HG03060 (cell line): ENCODE data around the gene HOXD8.
A peak's percentile ranks its signal among the peaks of the same experiment; 100 is the strongest.

ENCODE experiments used
- ATAC-seq: cut with Tn5 transposase; IDR thresholded peaks from one replicate; pipeline ENCODE4 v1.9.1; 2021; ENCODE audit warnings: low read depth, moderate number of reproducible peaks; ENCODE audit not compliant: unreplicated experiment

The HOXD8 gene

DNA sequence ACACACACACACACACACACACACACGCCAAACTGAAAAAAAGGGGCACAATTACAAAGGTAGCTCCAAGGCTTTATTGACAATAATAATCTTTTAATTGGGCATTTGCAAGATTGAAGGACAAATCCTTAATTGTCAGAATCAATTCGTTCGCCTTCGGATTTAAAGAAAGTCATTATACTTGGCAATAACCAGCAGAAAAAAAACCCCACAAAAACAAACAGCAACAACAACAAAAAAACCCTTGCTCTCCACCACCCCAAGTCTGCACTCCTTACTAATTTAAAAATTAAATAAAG lies 1.8 kb upstream of the HOXD8 start:
- no peak for ATAC-seq

DNA sequence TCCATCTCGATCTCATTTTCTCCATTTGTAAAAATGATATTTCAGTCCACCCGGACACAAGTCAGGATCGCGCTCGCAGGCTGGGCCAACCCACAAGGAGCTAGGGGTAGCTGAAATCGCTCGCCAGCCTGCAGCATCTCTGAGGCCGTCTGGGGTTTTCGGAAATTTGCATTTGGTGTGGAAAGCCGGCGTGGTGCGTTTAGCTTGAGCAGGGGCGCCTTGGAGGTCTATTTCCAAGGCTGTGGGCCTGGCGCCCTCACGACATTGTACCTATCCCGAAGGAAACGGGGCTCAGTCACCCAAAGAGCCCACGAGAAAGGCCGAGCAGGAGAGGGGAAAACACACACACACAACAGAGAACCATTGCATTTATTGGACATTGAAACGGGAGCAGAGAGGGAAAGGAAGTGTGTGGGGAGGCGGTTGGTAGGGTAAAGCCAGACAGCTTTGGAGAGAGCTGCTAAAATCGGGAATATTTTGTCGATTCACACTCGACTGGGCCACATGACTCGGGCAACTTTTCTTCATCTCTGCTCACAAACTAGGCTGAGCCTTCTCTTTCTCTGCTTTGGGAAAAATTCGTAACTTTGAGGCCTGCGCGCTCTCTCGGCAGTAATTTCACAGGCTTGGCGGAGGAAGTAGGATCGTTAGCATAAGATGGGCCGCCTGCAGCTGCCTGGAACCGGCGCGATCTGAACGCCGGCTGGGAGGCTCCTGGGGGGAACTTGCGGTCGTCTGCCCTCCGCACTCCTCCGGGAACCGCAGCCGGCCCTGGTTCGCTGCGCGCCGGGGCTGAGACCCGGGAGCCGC lies 1.1 kb upstream of the HOXD8 start:
- ATAC-seq, result no peak

DNA sequence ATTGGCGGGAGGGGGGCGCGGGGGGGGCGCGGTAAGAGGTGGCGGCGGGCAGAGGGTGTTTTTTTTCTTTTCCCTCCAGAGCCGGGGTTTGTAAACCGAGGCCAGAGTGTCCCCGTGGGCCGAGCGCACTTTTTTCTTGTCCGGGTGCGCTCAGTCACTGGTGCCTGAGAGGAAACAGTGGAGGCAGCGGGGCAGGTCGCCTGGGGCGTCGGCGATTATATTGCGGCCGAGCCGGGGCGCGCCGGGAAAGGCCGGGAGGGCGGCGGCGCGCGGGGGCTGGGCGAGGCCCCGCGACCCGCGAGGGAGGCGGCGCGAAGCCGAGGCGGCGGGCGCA lies 275 bp downstream of the HOXD8 start:
- no peak for ATAC-seq

DNA sequence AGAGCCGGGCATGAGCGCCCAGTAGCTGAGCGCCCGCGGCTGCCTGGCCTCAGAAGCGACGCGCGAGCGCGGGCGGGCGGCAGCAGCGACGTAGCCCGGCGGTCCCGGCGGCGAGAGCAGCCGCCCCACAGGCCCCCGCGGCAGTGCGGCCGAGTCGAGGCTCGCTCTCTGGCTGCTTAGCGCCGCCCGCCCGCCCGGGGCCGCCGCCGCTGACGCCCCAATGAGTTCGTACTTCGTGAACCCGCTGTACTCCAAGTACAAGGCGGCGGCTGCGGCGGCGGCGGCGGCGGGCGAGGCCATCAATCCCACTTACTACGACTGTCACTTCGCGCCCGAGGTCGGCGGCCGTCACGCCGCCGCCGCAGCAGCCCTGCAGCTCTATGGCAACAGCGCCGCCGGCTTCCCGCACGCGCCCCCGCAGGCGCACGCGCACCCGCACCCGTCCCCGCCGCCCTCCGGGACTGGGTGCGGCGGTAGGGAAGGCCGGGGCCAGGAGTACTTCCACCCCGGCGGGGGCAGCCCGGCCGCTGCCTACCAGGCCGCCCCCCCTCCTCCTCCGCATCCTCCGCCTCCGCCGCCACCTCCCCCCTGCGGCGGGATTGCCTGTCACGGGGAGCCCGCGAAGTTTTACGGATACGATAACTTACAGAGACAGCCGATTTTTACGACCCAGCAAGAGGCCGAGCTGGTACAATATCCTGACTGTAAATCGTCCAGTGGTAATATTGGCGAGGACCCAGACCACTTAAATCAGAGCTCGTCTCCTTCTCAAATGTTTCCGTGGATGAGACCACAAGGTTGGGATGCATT lies 847 bp downstream of the HOXD8 start:
- no peak for ATAC-seq

DNA sequence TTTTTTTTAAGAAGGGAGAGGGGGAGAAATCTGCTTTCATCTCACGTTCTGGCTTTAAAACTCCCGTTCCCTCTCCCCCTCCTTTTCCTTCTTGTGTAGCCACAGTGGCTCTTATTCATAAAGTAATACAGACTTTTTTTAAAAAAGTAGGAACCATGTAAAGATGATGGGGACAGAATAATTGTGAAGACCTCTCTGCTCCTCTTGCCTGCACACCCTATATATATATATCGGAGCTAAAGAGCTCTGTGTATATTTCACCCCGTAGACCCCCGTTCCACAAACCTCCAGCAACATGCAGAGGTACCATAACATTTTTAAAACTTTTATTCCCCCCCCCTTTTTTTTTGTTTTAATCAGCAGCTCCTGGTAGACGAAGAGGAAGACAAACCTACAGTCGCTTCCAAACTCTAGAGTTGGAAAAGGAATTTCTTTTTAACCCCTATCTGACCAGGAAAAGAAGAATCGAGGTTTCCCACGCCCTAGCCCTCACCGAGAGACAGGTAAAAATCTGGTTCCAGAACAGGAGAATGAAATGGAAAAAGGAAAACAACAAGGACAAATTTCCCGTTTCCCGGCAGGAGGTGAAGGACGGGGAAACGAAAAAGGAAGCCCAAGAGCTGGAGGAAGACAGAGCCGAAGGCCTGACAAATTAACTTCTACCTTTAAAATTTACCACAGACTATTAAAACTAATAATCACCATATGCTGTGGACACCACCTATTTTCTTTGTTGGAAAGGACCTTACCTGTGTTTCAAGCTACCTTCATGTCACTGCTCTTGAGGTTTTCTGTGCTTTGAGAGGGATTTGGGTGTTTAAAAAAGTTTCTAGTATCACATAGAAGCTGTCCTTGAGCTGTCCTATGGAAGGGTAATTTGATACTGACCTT lies 1.7 kb downstream of the HOXD8 start:
- no peak for ATAC-seq

DNA sequence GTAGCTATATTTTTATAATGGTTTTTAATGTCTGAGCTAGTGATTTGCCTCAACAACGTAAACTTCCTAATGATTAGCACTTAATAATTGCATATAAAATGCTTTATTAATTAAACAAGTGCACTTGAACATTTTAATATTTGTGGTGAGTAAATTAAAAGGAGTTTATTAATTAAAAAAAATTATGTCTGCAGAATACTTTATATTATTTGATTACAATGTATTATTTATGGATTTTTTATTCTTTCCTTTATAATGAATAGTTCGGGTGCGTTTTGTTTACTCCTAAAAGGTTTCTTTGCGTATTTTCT lies 2.3 kb downstream of the HOXD8 start:
- no peak for ATAC-seq

DNA sequence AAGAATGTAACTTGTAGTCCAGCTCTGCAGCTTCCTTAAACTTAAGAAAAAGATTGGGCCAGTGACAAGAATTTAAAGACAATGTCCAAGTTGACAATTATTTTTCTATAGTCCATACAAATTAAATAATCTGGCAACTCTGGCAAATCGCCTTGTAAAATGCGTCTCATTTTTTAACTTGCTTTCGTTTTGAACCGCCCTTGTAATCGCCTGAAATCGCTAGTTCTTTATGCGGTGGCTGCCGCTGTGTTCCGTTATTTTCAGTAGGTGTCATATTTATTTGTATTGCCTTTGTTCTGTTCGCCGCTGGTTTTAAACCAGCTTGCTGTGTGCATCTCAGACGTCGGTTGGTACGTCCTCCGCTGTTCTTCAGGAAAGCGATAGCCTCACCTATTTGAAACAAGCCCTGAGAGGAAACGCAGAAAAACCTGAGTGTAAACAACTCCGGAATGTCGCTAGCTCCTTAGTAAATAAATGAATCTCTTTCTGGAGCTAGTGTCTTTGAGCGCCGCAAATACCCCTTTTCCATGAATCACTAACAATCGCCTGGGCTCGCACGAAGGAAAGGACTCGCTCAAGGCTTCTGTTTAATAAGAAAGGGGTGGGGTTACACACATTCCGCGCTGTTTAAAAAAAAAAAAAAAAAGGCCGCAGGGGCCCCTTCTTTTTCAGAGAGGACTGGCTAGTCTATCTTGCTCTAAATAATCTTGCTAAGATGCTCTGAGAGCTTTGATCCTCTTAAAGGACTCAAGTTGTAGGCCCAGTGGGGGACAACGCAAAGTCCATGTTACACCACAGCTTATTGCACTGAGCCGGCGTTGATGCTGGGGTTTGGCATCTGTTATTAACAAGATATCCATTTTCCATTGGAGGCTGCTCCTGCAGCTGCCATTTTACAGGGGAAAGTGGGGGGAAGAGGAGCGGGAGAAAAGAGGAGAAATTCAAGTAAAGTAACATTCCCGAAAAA lies 3.0 kb downstream of the HOXD8 start:
- no peak for ATAC-seq

DNA sequence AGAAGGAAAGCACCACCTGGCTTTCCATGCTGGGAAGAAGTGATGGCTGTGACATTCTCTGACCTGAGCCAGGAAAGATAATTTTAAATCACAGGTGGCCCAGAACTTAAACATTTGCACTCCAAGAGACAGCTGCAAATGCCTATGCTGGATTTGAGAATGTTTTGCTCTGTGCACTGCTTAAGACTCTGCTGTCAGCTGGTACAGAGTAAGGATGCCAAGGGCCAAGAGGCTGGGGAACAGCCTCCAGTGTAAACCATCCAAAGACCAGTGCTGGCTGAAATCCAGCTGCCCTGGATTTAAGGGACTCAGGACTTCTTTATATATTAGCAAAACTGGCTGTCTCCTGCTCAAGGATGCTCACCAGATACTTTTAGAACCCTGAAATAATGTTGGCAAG lies 3.9 kb downstream of the HOXD8 start:
- ATAC-seq, result no peak

DNA sequence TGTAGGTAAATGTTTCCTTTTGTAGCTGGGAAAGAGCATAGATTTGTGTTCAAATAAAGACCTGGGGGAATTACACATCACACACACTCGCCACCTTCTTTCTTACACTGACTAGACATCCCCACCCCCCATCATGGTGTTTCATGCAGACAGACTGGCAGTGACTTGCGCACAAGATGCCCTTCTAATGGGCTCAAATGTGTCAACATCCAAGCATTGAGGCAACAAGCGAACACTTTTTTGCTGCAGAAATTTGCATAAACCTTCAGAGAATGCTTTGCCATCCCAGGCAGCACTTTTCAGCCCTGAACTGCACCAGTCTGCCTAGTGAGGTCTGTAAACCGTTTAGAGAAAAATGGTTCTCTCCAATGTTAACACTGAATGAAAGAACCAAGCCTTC lies 4.5 kb downstream of the HOXD8 start:
- no peak for ATAC-seq

DNA sequence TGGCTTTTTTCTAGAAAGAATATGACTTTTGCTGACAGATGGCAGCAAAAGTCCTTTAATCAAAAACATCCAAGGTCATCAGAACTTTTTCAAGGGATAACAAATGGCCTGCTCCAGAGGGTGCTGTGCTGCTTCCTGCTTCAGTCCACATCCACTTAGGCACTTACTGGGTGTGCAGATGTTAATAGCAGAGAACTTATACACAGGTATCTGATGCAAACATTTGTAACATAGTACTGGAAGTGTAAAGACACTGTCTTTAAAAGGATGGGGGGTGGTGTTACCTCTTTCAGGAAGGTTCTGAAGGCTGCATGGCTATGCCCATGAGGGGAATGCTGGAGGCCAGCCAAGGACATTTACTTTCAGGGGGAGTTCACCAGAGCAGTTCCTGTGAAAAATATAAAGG lies 5.5 kb downstream of the HOXD8 start:
- ATAC-seq, result no peak

DNA sequence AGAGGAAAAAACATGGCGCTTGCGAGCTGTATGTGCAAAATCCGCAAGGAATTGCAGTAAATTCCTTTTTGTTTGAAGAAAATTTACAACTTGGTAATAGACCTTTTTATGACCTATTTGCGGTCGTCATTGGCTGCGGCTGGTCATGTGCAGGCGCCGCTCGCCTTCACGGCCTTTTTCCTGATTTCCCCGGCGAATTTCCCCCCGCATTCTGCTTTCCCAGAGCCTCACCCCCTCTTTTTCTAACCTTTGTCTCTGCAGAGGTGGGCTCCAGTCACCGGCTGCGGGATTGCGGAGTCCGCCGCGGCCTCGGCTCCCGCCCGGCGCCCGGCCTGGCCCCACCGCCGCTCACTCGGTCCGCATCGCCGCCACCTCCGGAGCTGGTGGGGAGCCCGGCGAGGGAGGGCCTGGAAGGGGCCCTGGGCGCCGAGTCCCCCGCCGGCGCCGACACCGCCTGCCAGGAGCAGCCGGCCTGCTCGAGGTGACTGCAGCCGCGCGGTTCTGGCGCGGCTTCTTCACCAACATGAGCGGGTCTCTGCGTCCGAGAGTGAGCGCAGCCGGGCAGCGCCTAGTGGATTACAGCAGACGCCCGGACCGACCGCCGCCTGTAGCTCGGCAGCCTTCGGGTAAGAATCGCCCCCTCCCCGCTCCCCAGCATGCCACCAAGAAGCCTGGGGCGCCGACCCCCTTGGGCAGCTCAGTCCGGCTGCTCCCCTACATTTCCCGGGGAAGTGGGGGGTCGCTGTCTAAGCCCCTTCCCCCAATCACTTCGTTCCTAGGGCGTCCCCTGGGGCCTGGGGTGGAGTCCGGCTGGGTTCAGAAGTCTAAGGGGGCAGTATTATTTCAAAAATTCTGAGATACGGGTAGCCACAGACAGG lies 7.1 kb downstream of the HOXD8 start:
- no peak for ATAC-seq

DNA sequence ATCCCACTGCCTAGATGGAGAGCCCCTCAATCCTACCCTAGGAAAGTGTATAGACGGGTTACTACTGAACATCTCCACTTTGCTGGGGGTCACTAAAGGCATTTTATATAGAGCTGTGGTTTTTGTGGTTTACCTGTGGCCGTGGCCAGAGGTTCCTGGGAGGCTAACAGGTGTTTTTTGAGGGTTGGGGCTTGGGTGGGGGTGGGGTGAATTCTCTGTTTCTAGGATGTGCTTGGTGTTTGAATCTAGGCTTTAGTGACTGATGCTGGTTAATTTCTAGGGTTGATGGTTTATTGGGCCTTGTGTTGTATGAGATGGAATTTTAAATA lies 7.7 kb downstream of the HOXD8 start:
- no peak for ATAC-seq

DNA sequence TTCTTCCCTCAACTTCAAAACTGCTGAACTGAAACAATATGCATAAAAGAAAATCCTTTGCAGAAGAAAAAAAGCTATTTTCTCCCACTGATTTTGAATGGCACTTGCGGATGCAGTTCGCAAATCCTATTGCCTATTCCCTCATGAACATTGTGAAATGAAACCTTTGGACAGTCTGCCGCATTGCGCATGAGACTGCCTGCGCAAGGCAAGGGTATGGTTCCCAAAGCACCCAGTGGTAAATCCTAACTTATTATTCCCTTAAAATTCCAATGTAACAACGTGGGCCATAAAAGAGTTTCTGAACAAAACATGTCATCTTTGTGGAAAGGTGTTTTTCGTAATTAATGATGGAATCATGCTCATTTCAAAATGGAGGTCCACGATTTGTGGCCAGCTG lies 8.4 kb downstream of the HOXD8 start:
- no peak for ATAC-seq

DNA sequence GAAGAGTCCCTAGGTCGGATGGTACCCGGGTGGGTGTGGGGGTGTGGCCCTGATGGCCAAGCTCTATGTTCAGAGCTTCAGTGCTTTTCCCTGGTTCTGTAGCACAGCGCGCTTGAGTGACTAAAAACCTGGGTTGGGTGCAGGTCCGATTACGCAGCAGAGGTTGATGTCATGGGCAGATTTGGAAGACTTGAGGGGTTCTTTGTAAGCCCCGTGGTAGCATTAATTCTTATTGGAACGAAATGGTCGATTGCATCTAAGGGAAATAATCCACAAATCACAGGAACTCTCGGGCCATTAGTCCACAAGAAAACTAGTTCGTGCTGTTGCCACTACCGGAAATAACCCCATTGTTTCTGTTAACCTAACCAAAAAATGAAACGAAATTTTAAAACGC lies 9.0 kb downstream of the HOXD8 start:
- no peak for ATAC-seq

DNA sequence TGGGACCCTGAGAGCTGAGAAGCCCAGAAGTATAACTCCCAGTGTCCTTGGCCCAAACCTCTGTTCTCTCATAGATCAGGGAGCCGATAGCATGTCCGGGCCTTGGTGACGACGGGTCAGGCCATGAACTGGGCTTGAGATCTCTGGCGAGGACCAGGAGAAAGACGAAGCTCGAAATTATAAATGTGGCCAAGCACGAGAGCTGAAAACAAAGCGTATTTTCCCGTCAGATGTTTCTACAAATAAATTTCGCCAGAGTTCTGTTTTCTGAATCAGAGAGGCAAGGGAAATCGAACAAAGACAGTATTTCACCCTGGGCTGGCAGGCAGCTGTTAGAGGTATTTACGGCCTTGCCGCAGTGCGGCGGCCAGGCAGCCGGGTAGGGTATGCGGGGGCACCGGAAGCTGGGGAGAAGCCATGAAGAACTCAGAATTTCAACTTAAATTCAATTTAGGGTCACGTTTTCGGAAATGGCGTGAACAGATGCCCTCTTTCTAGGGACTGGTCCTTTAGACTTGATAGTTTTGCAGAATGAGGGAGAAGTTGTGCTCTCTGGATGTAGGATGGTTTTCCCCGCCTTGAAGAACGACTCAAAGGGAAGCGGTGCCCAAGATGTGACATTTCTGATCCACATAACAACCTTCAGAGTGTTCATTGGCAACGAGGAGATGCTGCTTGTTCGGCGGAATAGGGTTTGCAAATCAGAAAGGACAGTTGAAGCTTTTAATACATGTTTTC lies 9.6 kb downstream of the HOXD8 start:
- ATAC-seq, result no peak

DNA sequence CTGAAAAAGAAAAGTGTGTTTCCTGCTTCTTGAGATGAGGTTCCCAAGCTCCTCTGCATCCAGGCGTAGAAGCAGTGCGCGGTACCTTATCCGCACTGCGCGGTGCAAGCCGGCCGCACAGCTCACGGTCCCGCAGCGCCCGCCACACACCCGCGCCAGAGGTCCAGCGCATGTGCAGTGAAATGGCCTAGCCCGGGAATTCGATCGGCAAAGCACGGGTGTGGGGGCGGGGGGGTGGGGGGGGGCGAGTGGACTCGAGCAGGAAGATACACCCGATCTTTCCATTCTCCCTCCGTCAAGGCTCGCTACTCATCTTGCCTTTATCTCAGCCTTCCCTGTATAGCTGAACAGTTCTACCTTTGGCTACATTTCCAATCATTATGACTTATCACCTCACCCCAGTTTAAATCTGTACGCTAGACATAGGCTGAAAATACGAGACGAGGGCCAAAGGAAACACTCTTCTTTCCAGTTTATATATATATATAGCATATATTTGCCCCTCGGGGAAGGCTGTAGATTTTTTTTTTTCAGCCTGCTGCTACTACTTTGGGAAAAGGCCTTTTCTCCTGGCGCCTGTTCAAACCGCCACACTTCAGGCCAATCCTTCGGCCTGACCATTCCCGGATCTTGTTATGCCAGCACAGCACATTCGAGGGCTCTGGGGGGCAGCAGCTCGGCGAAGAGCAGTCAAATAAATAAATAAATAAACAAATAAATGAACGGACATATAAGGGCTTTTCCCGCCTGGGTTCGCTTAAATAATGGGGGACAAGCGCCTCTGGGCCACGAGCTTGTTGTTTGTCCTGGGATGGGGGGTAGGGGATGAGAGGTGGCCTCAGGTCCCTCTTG lies 10.4 kb downstream of the HOXD8 start:
- ATAC-seq, result no peak

DNA sequence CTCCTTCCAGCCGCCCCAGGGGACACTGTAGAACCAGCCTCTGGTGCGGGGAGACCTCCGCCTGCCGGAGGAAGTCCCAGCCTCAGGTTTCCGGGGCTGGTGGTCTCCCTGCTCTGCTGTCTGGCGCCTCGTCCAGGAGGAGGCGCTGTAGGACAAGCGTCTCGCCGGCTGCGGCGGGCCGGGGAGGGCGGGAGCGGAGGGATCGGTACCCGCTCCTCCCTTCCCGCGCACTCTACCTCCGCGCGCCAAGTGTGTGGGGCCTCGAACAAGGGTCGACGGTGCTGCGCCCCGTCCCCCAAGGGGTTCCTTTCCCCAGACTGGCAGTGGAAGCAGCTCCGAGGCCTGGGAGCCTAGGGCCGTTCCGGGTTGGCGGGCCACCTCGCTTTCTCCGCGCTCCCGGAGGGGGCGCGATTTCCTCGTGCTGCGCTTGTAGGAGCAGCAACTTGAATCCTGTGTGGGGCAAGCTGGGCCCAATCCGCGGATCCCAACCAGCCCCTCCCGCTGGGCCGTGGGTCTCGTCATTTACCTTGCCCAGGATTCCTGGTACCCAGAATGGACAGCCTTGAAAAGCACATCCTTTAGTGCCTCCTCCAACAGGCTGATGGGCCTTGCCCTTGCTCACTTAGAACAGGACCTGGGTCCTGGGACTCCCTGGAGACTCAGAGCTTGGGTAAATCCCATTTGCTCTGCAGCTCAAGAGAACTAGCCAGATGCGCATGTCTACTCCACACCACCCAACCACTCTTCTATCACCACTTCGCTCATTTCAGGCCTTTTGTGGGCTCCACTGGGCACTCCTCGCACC lies 11.2 kb downstream of the HOXD8 start:
- ATAC-seq, result peak; percentile 67
